Neural cell (in vitro differentiated cells): Measurements from ENCODE around the gene SEC23A. TPM values are rescaled to one million over a fixed set of nuclear protein-coding genes. Genes with fewer than 3 reads are reported as not detected.

ENCODE experiments used
- H2AFZ ChIP-seq: fragments of 200-600, 300-800 bp; sonication (generic), shearing (Covaris generic); 2 replicates; pipeline ENCODE4 v1.6.0; 2014; ENCODE audit warnings: low read depth, mild to moderate bottlenecking, antibody characterized with exemption, low read length, moderate library complexity
- H3F3A ChIP-seq: fragments of 200-600 bp; shearing (Covaris generic); 2 replicates; pipeline ENCODE4 v1.6.1; 2016; ENCODE audit warnings: mild to moderate bottlenecking, moderate library complexity, mixed read lengths, antibody characterized with exemption, low read length; ENCODE audit not compliant: insufficient read depth, poor library complexity, severe bottlenecking
- H3K27ac ChIP-seq: fragments of 200-600, 300-800 bp; sonication (generic), shearing (Covaris generic); 2 replicates; pipeline ENCODE4 v1.5.1; 2014; ENCODE audit warnings: mild to moderate bottlenecking, low read length, moderate library complexity
- H3K27me3 ChIP-seq: fragments of 300-800, 200-600 bp; sonication (generic), shearing (Covaris generic); 2 replicates; pipeline ENCODE4 v1.6.0; 2014; ENCODE audit warnings: mild to moderate bottlenecking, low read depth, low read length, moderate library complexity; ENCODE audit not compliant: insufficient read depth
- H3K36me3 ChIP-seq: fragments of 300-800, 200-600 bp; sonication (generic), shearing (Covaris generic); 2 replicates; pipeline ENCODE4 v1.5.1; 2014; ENCODE audit warnings: mild to moderate bottlenecking, antibody characterized with exemption, low read length, moderate library complexity; ENCODE audit not compliant: insufficient read depth
- H3K4me2 ChIP-seq: fragments of 300-800, 200-600 bp; sonication (generic), shearing (Covaris generic); 2 replicates; pipeline ENCODE4 v1.6.0; 2014; ENCODE audit warnings: mild to moderate bottlenecking, low read length
- H3K4me3 ChIP-seq: fragments of 300-800, 200-600 bp; sonication (generic), shearing (Covaris generic); 2 replicates; pipeline ENCODE4 v1.5.1; 2014; ENCODE audit warnings: mild to moderate bottlenecking, low read length, moderate library complexity
- H3K79me2 ChIP-seq: fragments of 200-600 bp; shearing (Covaris generic); replicated peaks from 2 replicates; pipeline ENCODE4 v1.6.0; 2014; ENCODE audit warnings: mild to moderate bottlenecking, low read length, moderate library complexity; ENCODE audit not compliant: insufficient read depth
- H3K9ac ChIP-seq: fragments of 300-800, 200-600 bp; sonication (generic), shearing (Covaris generic); 2 replicates; pipeline ENCODE4 v1.6.1; 2016; ENCODE audit warnings: mild to moderate bottlenecking, low read length, mixed read lengths
- H3K9me2 ChIP-seq: fragments of 200-600 bp; shearing (Covaris generic); 2 replicates; pipeline ENCODE4 v1.6.1; 2016; ENCODE audit warnings: mild to moderate bottlenecking, low read length, mixed read lengths; ENCODE audit not compliant: insufficient read depth
- H3K9me3 ChIP-seq: fragments of 200-600, 300-800 bp; sonication (generic), shearing (Covaris generic); 2 replicates; pipeline ENCODE4 v1.6.1; 2016; ENCODE audit warnings: mild to moderate bottlenecking, mixed run types, low read length, moderate library complexity, mixed read lengths
- H4K20me1 ChIP-seq: fragments of 200-600 bp; shearing (Covaris generic); 2 replicates; pipeline ENCODE4 v1.6.1; 2016; ENCODE audit warnings: mild to moderate bottlenecking, mixed run types; ENCODE audit not compliant: insufficient read depth
- CTCF ChIP-seq: fragments of 450-650 bp; IDR thresholded peaks from 2 replicates; pipeline ENCODE4 v1.5.1; 2014; ENCODE audit warnings: antibody characterized with exemption, mild to moderate bottlenecking, moderate library complexity; ENCODE audit not compliant: poor library complexity, severe bottlenecking
- EP300 ChIP-seq: fragments of 450-650 bp; conservative IDR thresholded peaks from 2 replicates; pipeline ENCODE4 v1.6.1; 2014; ENCODE audit warnings: antibody characterized with exemption, mild to moderate bottlenecking, moderate library complexity; ENCODE audit not compliant: poor library complexity, severe bottlenecking
- EZH2 ChIP-seq: fragments of 200-600, 300-800 bp; shearing (Covaris generic), sonication (generic); IDR thresholded peaks from 2 replicates; pipeline ENCODE4 v1.6.1; 2014; ENCODE audit warnings: antibody characterized with exemption, low read length, borderline replicate concordance, mild to moderate bottlenecking; ENCODE audit not compliant: insufficient read depth, poor library complexity, severe bottlenecking
- MXI1 ChIP-seq: fragments of 450-650 bp; conservative IDR thresholded peaks from 2 replicates; pipeline ENCODE4 v1.6.1; 2014; ENCODE audit warnings: antibody characterized with exemption, mild to moderate bottlenecking; ENCODE audit not compliant: poor library complexity, severe bottlenecking
- POLR2AphosphoS5 ChIP-seq: IDR thresholded peaks from 2 replicates; pipeline ENCODE4 v1.6.1; 2012
- RAD21 ChIP-seq: fragments of 450-650 bp; conservative IDR thresholded peaks from 2 replicates; pipeline ENCODE4 v1.6.1; 2014; ENCODE audit warnings: antibody characterized with exemption, mild to moderate bottlenecking, moderate library complexity
- REST ChIP-seq: IDR thresholded peaks from 2 replicates; pipeline ENCODE4 v1.6.1; 2012; ENCODE audit warnings: borderline replicate concordance
- SMC3 ChIP-seq: fragments of 450-650 bp; conservative IDR thresholded peaks from 2 replicates; pipeline ENCODE4 v1.6.1; 2014; ENCODE audit warnings: antibody characterized with exemption, mild to moderate bottlenecking, moderate library complexity; ENCODE audit not compliant: poor library complexity
- TAF1 ChIP-seq: IDR thresholded peaks from 2 replicates; pipeline ENCODE4 v1.6.1; 2012; ENCODE audit warnings: low read depth
- polyA plus RNA-seq: library from polyadenylated mRNA; depleted of rRNA; stranded (reverse); fragments of >200 nt; gene quantifications from 2 replicates; pipeline ENCODE4 v1.2.3, GENCODE V29; 2014

Gene SEC23A
- polyA plus RNA-seq, 1 donor from 2014 or later, result 107 TPM

GRCh38 chr14:39016733-39017095 is 86.3 kb downstream of the SEC23A start:
- Histone ChIP-seq H3K4me3 (no peak overlapping the region), H2AFZ (no peak overlapping the region)

GRCh38 chr14:39015964-39016577 is 87.0 kb downstream of the SEC23A start:
- Histone ChIP-seq H3K4me2 (no peak overlapping the region), H3K4me3 (no peak overlapping the region), H3F3A (no peaks in the 10 kb centered on the region), H3K9me2 (no peaks in the 10 kb centered on the region), H4K20me1 (no peaks in the 10 kb centered on the region), H3K27ac (no peak overlapping the region), H3K36me3 (no peaks in the 10 kb centered on the region), H3K9ac (no peak overlapping the region), H3K79me2 (no peaks in the 10 kb centered on the region), H3K27me3 (no peaks in the 10 kb centered on the region), H3K9me3 (no peaks in the 10 kb centered on the region), H2AFZ (no peak overlapping the region)
- TF ChIP-seq MXI1 (no peak), RAD21 (no peak), EP300 (no peak), TAF1 (no peak), CTCF (no peak), EZH2 (no peak)

More at GRCh38 chr14:39016733-39017095, 86.3 kb downstream of the SEC23A start:
- TF ChIP-seq EZH2 (no peak), POLR2AphosphoS5 (no peak), RAD21 (no peak), TAF1 (no peak), SMC3 (no peak), CTCF (no peak), MXI1 (no peak), EP300 (no peak), REST (no peak)
- Histone ChIP-seq H3K27me3 (no peaks in the 10 kb centered on the region), H3K9me2 (no peaks in the 10 kb centered on the region), H3F3A (no peaks in the 10 kb centered on the region), H4K20me1 (no peaks in the 10 kb centered on the region), H3K9ac (no peak overlapping the region), H3K4me2 (no peak overlapping the region), H3K27ac (no peak overlapping the region), H3K36me3 (no peaks in the 10 kb centered on the region), H3K9me3 (no peaks in the 10 kb centered on the region), H3K79me2 (no peaks in the 10 kb centered on the region)
